Activated naive CD8-positive, alpha-beta T cell treated with anti-CD3 and anti-CD28 coated beads, Interleukin-2, amount 50 U/mL, for 24 hours (primary cell): ENCODE data around the gene ARL10.
A peak's percentile ranks its signal among the peaks of the same experiment; 100 is the strongest.

Experiments
- ATAC-seq: fragments of 150-1000 bp; cut with Tn5 transposase; one replicate; pipeline ENCODE4 v1.10.0; 2021
- DNase-seq: peaks from one replicate; pipeline ENCODE4 v3.0.0; 2021
- H3K27ac Mint-ChIP-seq: one replicate; pipeline ENCODE4 v1.8.0; 2021; ENCODE audit warnings: mild to moderate bottlenecking, mixed read lengths
- H3K27me3 Mint-ChIP-seq: one replicate; pipeline ENCODE4 v1.8.0; 2021; ENCODE audit warnings: mixed read lengths
- H3K36me3 Mint-ChIP-seq: one replicate; pipeline ENCODE4 v1.8.0; 2021; ENCODE audit warnings: low read depth, mixed read lengths
- H3K4me1 Mint-ChIP-seq: one replicate; pipeline ENCODE4 v1.8.0; 2021; ENCODE audit warnings: mixed read lengths
- H3K4me3 Mint-ChIP-seq: one replicate; pipeline ENCODE4 v1.8.0; 2021; ENCODE audit warnings: mild to moderate bottlenecking, moderate library complexity, mixed read lengths
- H3K9me3 Mint-ChIP-seq: one replicate; pipeline ENCODE4 v1.8.0; 2021; ENCODE audit warnings: mixed read lengths

ARL10 gene

DNA sequence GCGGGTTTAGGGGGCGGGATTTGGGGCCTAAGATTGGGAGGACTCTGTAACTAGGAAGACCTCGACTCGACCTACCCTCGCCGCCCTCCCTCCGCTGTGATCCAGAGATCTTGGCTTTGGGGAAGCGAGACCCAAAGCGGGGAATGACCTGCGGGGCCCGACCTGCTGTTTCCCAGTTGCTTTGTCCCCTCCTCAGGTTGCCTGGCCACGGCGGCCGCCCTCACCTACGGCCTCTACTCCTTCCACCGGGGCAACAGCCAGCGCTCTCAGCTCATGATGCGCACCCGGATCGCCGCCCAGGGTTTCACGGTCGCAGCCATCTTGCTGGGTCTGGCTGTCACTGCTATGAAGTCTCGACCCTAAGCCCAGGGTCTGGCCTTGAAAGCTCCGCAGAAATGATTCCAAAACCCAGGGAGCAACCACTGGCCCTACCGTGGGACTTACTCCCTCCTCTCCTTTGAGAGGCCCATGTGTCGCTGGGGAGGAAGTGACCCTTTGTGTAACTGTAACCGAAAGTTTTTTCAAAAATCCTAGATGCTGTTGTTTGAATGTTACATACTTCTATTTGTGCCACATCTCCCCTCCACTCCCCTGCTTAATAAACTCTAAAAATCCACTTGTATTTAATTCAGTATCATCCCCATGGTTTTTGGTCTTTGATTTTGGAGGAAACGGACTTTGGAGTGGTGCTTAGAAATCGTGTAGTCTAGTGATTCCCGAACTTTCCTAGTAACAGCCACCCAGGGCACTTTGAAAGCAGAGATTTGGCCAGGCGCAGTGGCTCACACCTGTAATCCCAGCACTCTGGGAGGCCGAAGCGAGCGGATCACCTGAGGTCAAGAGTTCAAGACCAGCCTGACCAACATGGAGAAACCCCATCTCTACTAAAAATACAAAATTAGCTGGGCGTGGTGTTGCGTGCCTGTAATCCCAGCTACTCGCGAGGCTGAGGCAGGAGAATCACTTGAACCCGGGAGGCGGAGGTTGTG, 24.1 kb downstream of the ARL10 start:
- Mint-ChIP-seq H3K4me3 (peak overlapping the region; percentile 96), H3K36me3 (peaks cover 51% of the 10 kb centered on the region), H3K27me3 (no peaks in the 10 kb centered on the region), H3K9me3 (no peaks in the 10 kb centered on the region), H3K27ac (peak overlapping the region; percentile 99), H3K4me1 (peaks cover 39% of the 10 kb centered on the region)
- peak; percentile 37 for ATAC-seq
- DNase-seq: no peak

DNA sequence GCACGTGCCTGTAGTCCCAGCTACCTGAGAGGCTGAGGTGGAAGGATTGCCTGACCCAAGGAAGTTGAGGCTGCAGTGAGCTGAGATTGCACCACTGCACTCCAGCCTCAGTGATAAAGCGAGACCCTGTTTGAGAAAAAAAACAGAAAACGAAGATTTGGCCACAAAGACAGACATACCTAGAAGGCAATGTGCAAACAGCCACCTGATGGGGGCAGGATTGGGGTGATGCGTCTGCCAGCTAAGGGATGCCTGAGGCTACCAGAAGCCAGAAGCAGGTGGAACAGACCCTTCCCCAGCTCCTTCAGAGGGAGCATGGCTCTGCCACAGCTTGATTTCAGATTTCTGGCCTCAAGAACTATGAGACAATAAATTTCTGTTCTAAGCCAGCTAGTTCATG, 26.2 kb downstream of the ARL10 start:
- no peak overlapping the region for H3K27ac Mint-ChIP-seq
- H3K27me3 Mint-ChIP-seq: no peaks in the 10 kb centered on the region
- no peak for ATAC-seq
- H3K4me1 Mint-ChIP-seq: peaks cover 23% of the 10 kb centered on the region
- H3K36me3 Mint-ChIP-seq: peaks cover 35% of the 10 kb centered on the region
- DNase-seq: no peak
- no peaks in the 10 kb centered on the region for H3K9me3 Mint-ChIP-seq
- H3K4me3 Mint-ChIP-seq: peak overlapping the region; percentile 96

DNA sequence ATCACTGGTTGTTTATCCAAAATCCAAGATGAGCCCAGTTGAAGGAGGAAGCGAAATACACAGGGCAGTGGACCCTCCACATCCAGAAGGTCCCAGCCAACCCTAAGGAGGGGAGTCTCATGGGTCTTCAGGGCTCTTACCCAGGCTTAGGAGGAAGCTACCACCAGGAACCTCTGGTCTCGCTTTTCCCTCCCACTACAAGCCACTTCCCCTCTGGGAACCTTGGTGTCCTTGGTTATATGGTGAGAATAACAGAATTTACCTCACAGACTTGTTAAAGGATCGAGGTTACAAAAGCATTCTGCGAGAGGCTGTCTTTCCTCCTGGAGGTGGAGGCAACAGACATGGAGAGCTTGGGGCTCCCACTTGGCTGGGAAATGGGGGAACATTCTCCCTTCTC, 26.7 kb downstream of the ARL10 start:
- Mint-ChIP-seq H3K9me3 (no peaks in the 10 kb centered on the region), H3K4me3 (no peak overlapping the region), H3K36me3 (peaks cover 30% of the 10 kb centered on the region), H3K4me1 (peaks cover 18% of the 10 kb centered on the region), H3K27ac (no peak overlapping the region), H3K27me3 (no peaks in the 10 kb centered on the region)
- ATAC-seq (no peak), DNase-seq (no peak)

DNA sequence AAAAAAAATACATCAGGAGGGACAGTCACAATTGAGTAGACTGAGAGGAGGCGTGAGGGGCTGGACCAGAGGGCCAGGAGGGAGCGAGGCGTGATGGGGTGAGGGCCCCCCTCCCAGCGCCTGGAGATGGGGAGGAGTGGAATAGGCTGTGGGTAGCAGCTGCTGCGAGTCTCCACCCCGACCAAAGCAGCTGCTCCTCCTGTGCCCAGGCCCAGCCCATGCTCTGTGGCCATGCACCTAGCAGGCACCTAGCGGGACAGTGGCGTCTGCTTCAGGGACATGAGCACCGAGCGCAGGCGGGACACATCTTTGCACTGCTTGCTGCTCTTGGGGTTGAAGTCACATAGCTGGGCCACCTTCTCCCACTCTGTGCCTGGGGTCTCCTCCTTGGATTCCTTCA, 27.2 kb downstream of the ARL10 start:
- Mint-ChIP-seq H3K4me1 (peaks cover 13% of the 10 kb centered on the region), H3K9me3 (no peaks in the 10 kb centered on the region), H3K36me3 (peaks cover 24% of the 10 kb centered on the region), H3K4me3 (no peak overlapping the region), H3K27me3 (no peaks in the 10 kb centered on the region), H3K27ac (no peak overlapping the region)
- ATAC-seq (no peak), DNase-seq (no peak)

DNA sequence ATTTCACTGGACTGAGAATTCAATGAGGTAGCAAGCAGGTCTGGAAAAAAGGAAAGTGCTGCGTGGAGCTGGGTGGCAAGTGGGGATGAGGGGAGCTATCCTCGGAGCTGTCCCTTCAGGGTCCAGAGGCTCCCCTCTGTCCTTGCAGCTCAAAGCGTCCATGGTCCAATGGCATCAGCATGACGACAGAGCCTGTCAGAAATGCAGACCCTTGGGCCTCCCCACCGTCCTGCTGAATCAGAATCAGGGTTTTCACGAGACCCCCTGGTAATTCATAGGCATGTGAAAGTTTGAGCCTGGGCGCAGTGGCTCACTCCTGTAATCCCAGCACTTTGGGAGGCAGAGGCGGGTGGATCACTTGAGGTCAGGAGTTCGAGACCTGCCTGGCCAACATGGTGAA, 28.8 kb downstream of the ARL10 start:
- H3K27ac Mint-ChIP-seq: no peak overlapping the region
- no peak for DNase-seq
- peaks cover 9% of the 10 kb centered on the region for H3K4me1 Mint-ChIP-seq
- no peak overlapping the region for H3K4me3 Mint-ChIP-seq
- H3K27me3 Mint-ChIP-seq: no peaks in the 10 kb centered on the region
- no peak for ATAC-seq
- H3K36me3 Mint-ChIP-seq: peaks cover 16% of the 10 kb centered on the region
- no peaks in the 10 kb centered on the region for H3K9me3 Mint-ChIP-seq

DNA sequence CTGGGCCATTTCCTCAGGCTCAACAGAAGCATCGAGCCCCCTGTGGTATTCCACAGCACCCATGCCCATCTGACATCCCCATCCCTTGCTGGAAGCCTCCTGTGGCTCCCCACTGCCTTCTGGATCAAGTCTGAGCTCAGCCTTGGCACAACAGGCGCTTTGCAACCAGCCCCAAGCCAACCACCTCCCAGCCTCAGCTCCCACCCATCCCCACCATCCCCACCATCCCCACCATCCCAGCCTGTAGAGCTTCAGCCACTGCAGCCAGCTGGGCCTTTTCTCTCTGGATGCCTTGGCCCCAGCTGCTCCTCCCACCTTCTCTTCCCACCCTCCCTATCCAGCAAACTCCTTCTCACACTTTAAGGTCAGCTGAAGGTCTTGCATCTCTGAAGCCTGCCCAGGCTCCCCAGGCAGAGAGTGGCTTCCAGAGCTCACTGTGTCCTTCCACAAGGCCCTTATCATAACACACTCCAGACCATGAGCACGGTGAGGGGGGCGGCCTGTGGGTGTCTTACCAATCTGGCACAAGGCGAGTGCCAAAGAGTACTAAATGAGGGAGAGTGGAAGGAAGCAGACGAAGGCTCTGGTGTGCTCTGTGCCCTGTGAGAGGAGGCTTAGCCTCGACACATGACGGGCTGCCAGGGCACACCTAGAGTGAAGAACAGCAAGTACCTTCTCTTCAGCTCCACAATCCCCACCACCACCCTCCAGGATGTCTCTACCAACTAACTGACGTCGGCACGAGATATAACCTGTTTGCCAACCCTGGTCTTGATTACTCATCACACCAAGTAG, 29.8 kb downstream of the ARL10 start:
- Mint-ChIP-seq H3K4me3 (no peak overlapping the region), H3K36me3 (peaks cover 13% of the 10 kb centered on the region), H3K27ac (no peak overlapping the region), H3K27me3 (no peaks in the 10 kb centered on the region), H3K9me3 (no peaks in the 10 kb centered on the region), H3K4me1 (peaks cover 2% of the 10 kb centered on the region)
- ATAC-seq (no peak), DNase-seq (no peak)

DNA sequence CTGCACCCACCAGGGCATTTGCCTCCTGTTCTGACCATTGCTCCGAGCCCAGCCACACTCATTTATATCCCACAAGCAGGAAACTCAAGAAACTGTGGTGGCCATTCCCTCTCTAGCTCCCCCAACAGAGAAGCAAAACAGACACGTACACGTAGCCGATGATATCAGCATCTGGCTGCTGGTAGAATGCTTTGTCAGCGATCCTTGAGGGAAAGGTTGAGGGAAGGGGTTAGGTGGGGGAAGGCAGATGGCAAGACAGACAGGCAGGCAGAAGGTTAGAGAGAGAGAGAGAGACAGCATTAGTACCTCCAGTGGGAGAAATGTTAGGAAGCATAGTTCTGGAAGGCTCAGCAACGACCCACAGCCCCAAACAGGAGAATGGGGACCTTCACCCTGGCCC, 31.0 kb downstream of the ARL10 start:
- Mint-ChIP-seq H3K36me3 (peaks cover 4% of the 10 kb centered on the region), H3K4me3 (no peak overlapping the region), H3K27ac (no peak overlapping the region)

DNA sequence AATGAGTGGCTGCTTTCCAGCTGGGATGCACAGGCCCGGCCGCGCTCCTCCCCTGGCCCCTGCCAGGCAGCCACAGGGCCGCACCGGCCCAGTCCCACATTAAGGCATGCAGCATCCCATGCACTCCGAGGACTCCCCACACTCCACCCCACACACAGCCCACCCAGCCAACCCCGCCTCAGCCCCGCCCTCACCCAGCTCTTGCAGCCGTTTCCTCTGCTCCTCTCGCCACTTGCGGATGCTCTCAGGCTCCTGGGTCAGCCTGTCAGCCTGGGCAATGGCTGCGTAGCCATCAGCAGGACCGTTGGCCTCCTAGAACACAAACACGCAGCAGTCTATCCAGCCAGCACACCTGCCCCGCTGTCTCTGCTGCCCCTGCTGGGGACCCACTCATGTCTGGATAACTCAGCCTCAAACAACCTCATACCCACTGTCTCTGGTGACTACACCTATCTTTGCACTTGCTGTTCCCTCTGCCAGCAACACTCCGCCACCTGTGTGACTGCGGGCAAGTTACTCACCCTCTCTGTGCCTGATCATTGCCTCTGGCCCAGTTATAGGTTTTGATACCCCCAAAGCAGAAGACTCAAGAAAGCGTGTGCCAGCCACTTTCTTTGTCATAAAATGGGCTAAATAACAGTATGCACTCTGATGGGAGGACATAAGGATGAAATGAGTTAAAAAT, 32.6 kb downstream of the ARL10 start:
- no peaks in the 10 kb centered on the region for H3K9me3 Mint-ChIP-seq
- H3K27ac Mint-ChIP-seq: peak overlapping the region; percentile 31
- no peak for ATAC-seq
- H3K4me1 Mint-ChIP-seq: no peaks in the 10 kb centered on the region
- no peak for DNase-seq
- peaks cover 5% of the 10 kb centered on the region for H3K36me3 Mint-ChIP-seq
- no peaks in the 10 kb centered on the region for H3K27me3 Mint-ChIP-seq
- no peak overlapping the region for H3K4me3 Mint-ChIP-seq

More for the DNA sequence above, 31.0 kb downstream of the ARL10 start:
- no peak for ATAC-seq
- H3K9me3 Mint-ChIP-seq: no peaks in the 10 kb centered on the region
- DNase-seq: no peak
- no peaks in the 10 kb centered on the region for H3K27me3 Mint-ChIP-seq
- H3K4me1 Mint-ChIP-seq: no peaks in the 10 kb centered on the region

DNA sequence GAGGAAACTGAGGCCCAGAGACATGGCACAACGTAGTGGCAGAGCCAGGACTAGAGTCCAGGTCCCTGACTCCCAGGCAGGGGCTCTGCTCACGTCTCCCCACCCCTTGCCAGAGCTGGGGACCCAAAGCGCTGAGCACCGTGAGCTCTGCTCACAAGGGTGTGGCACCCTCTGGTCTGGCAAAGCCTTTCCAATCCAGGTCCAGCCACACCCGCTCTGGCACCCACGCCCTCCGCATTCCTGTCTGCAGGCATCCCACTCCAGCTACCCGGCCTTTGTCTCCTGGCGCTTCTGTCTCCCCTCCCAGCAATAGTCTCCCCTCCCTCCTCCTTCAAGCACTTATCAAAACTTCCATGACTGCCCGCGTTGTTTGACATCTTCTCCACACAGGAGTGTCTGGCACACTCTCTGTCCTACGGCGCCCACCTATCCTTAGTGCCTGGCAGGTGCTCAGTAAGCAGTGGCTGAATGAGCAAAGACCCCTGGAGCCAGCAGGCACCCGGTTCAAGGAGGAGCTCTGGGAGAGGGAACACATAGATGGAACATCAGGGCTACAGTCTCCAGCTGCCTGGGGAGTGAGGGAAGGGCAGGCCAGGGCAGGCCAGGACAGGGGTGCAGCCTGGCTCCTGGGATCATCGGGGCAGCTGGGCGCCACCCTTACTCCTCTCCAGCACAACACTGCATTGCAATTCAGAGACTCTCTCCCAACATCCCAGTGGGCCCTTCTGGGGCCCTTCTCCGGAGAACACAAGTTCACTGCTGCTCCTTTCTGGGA, 35.3 kb downstream of the ARL10 start:
- Mint-ChIP-seq H3K36me3 (peaks cover 7% of the 10 kb centered on the region), H3K27me3 (no peaks in the 10 kb centered on the region), H3K4me3 (no peak overlapping the region), H3K9me3 (no peaks in the 10 kb centered on the region), H3K27ac (no peak overlapping the region), H3K4me1 (no peaks in the 10 kb centered on the region)
- no peak for ATAC-seq
- DNase-seq: no peak

DNA sequence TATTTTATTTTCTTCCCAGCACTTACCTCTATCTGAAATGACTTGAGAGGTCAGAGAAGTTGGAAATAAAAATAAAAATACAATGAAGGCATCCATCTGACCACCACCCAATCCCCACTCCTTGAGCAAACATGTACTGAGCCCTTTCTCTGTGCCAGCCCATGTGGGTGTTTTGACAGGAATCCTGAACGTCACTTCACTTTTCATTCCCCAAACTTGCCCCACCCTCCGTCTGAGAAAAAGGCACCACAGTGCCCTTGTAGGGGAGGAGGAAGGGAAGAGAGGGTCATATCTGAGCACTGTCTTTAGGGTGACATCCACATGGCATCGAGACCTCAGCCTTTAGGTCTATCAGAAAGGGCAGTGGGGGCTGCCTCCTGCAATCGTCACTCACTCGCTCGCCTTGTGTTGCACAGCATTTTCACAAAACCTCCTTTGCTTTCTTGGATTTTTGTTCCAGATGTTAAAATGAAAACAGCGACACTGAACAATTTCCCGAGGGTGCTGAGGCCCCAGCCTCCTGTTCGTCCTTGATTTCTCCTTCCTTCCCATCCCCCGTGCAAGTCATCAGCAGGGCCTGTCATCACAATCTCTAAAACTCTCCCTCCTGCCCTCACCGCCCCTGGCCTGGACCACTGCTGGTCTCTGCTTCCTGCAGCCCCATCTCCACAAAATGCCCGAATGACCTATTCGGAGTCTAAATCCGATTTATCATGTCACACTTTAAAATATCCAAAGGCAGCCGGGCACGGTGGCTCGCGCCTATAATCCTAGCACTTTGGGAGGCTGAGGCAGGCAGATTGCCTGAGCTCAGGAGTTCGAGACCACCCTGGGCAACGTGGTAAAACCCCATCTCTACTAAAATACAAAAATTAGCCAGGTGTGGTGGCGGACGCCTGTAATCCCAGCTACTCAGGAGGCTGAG, 36.3 kb downstream of the ARL10 start:
- DNase-seq (no peak), ATAC-seq (no peak)
- Mint-ChIP-seq H3K4me3 (no peak overlapping the region), H3K27ac (no peak overlapping the region), H3K27me3 (no peaks in the 10 kb centered on the region), H3K4me1 (no peaks in the 10 kb centered on the region), H3K36me3 (peaks cover 5% of the 10 kb centered on the region), H3K9me3 (no peaks in the 10 kb centered on the region)

DNA sequence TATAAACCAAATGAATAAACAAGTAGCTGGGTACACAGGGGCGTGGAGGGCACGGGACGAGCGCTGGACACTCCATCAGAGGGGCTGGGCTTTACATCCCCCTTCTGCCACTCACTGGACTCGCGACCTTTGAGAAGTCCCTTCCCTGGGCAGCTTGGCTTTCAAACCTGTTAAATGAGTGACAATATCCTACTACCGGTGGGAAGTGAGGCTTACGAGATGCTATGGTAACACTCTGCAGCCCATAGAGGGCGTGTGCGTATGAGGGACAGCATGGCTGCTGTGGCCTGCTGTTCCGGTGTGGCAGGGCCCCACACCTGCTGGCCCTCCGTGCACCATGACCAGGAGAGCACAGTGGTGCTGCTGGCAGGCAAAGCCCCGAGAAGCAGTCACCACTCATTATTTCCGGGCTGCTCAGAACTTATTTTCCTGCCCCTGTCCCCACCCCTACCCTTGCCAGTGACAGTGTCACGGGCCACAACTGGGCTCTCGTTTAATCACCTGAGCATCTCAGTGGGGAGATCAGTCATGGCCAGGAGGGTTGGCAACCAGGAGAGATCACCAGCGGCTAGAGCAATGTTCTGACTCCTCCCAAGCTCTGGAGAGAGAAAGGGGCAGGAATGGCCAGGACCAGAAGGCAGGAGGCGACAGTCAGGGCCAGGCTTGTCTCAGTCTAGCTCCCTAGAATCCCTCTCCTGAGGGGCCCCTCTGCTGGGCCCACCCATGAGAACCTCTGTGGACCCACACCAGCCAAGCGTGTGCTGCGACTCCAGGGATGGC, 40.6 kb downstream of the ARL10 start:
- Mint-ChIP-seq H3K9me3 (no peaks in the 10 kb centered on the region), H3K4me1 (peaks cover 2% of the 10 kb centered on the region), H3K27me3 (no peaks in the 10 kb centered on the region), H3K36me3 (peaks cover 11% of the 10 kb centered on the region), H3K4me3 (no peak overlapping the region), H3K27ac (no peak overlapping the region)
- no peak for DNase-seq
- ATAC-seq: no peak

DNA sequence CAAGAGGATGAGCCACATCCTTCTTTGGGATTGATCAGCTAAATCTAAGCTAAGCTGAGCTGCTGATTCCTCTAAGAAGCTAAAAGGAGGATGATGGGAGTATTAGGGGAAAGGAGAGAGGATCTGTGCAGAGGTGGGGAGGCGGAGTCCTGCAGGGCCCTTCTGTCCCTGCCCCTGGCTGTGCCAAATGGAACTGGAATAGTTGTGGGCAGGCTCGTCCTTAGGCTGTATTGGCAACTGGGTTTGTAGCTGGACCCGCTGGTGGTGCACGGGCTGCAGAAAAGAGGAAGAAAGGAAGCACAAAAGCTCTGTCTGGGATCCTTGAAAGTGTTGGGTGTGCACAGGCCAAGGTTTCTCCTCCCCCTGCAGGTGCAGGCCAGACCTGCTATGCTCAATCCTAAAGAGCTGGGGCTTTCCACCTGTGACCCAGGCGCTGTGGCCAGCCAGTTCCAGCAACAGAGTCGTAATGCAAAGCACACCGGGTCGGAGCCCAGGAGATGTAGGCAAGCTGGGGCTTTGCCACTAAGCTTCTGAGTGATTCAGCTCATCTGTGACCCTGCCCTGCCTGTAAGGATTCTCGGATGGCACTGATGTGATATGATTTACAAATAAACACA, 41.3 kb downstream of the ARL10 start:
- Mint-ChIP-seq H3K4me1 (peaks cover 9% of the 10 kb centered on the region), H3K9me3 (no peaks in the 10 kb centered on the region), H3K36me3 (peaks cover 11% of the 10 kb centered on the region), H3K27me3 (no peaks in the 10 kb centered on the region), H3K4me3 (no peak overlapping the region), H3K27ac (no peak overlapping the region)
- ATAC-seq: no peak
- DNase-seq: no peak
